Naive thymus-derived CD4-positive, alpha-beta T cell (primary cell): ENCODE measurements around the gene SPATA31A5. TPM values are rescaled to one million over a fixed set of nuclear protein-coding genes. Genes with fewer than 3 reads are reported as not detected.
"Not testable (repeated sequence)": the region's sequence is repeated elsewhere in the genome, so short reads cannot be mapped to it uniquely, and the experiment has no call there.

ENCODE experiments used
- ATAC-seq: fragments of 150-1000 bp; cut with Tn5 transposase; 2 replicates; pipeline ENCODE4 v1.10.0; 2021; ENCODE audit warnings: mild to moderate bottlenecking, moderate library complexity
- CTCF ChIA-PET: fragments of 350-600 bp; sonication (Branson Sonifier 250); formaldehyde crosslinking; loops from one replicate; lab custom pipeline; 2021; ENCODE audit warnings: antibody characterized with exemption; lab: Charles Lee
- POLR2A ChIA-PET: fragments of 350-600 bp; sonication (Branson Sonifier 250); formaldehyde crosslinking; loops from one replicate; lab custom pipeline; 2021; ENCODE audit warnings: antibody characterized with exemption, inconsistent platforms; lab: Charles Lee
- DNase-seq, 9 donors: peaks; one replicate each; pipeline versions ENCODE4 v3.0.0 to v3.0.0-alpha.2; 2020 to 2022; ENCODE audit warnings: mixed read lengths in 1 of 9
- H3K27ac ChIP-seq: one replicate; pipeline ENCODE4 v1.7.0; 2013; ENCODE audit warnings: mild to moderate bottlenecking, low read depth, low read length, moderate library complexity
- H3K27me3 ChIP-seq, 2 donors: one replicate each; pipeline ENCODE4 v1.7.0; 2013; ENCODE audit warnings: low read length in 2 of 2, mild to moderate bottlenecking in 2 of 2, moderate library complexity in 2 of 2; ENCODE audit not compliant: control insufficient read depth in 2 of 2, insufficient read depth in 2 of 2
- H3K36me3 ChIP-seq, 3 experiments: 1 replicate in 2 of 3; 2 replicates in 1 of 3; pipeline ENCODE4 v1.7.0; 2013; ENCODE audit warnings: low read length in 3 of 3, mild to moderate bottlenecking in 3 of 3, moderate library complexity in 1 of 3; ENCODE audit not compliant: insufficient read depth in 3 of 3, control insufficient read depth in 2 of 3
- H3K4me1 ChIP-seq, 2 donors: one replicate each; pipeline ENCODE4 v1.7.0; 2013; ENCODE audit warnings: low read length in 2 of 2, mild to moderate bottlenecking in 2 of 2, moderate library complexity in 1 of 2; ENCODE audit not compliant: control insufficient read depth in 2 of 2, insufficient read depth in 2 of 2
- H3K4me3 ChIP-seq: 2 replicates; pipeline ENCODE4 v1.7.0; 2013; ENCODE audit warnings: mild to moderate bottlenecking, low read length
- H3K9me3 ChIP-seq, 3 experiments: 1 replicate in 2 of 3; 2 replicates in 1 of 3; pipeline ENCODE4 v1.7.0; 2013; ENCODE audit warnings: low read length in 3 of 3; ENCODE audit not compliant: control insufficient read depth in 2 of 3
- H3K27ac Mint-ChIP-seq, 9 donors: one replicate each; pipeline ENCODE4 v1.8.0; 2020 to 2022; ENCODE audit warnings: mixed read lengths in 9 of 9, mild to moderate bottlenecking in 8 of 9, moderate library complexity in 5 of 9, inconsistent platforms in 2 of 9
- H3K27me3 Mint-ChIP-seq, 5 donors: one replicate each; pipeline ENCODE4 v1.8.0; 2021 to 2022; ENCODE audit warnings: mixed read lengths in 5 of 5, mild to moderate bottlenecking in 1 of 5
- H3K36me3 Mint-ChIP-seq, 5 donors: one replicate each; pipeline ENCODE4 v1.8.0; 2020 to 2022; ENCODE audit warnings: mixed read lengths in 5 of 5, mild to moderate bottlenecking in 3 of 5, inconsistent platforms in 1 of 5
- H3K4me1 Mint-ChIP-seq, 7 donors: one replicate each; pipeline ENCODE4 v1.8.0; 2020 to 2022; ENCODE audit warnings: mixed read lengths in 7 of 7, mild to moderate bottlenecking in 3 of 7, inconsistent platforms in 1 of 7
- H3K4me3 Mint-ChIP-seq, 10 donors: one replicate each; pipeline ENCODE4 v1.8.0; 2020 to 2022; ENCODE audit warnings: mild to moderate bottlenecking in 10 of 10, mixed read lengths in 10 of 10, moderate library complexity in 6 of 10, inconsistent platforms in 2 of 10
- H3K9me3 Mint-ChIP-seq, 11 donors: one replicate each; pipeline ENCODE4 v1.8.0; 2020 to 2022; ENCODE audit warnings: mixed read lengths in 11 of 11, mild to moderate bottlenecking in 4 of 11, inconsistent platforms in 1 of 11, moderate library complexity in 1 of 11
- intact Hi-C, 2 donors: fragments of 100-400 bp; cut with micrococcal nuclease; formaldehyde crosslinking; loops; one replicate each; pipeline ENCODE4 v1.15.1; 2023
- polyA plus RNA-seq, 2 donors: library from polyadenylated mRNA; unstranded; fragments of 300-500 nt; fragmentation: Illumina TruSeq; gene quantifications; one replicate each; pipeline ENCODE4 v1.2.3, GENCODE V29; 2021
- total RNA-seq, 6 experiments: library from RNA in 5 of 6; stranded (reverse) in 5 of 6; gene quantifications; 1 replicate in 5 of 6; 2 replicates in 1 of 6; pipeline ENCODE4 v1.2.3 and lab custom pipeline; 2021 to 2026

SPATA31A5 gene
- not detected for total RNA-seq
- polyA plus RNA-seq, result not detected
- total RNA-seq (lab: John Stamatoyannopoulos, UW), result not detected

DNA sequence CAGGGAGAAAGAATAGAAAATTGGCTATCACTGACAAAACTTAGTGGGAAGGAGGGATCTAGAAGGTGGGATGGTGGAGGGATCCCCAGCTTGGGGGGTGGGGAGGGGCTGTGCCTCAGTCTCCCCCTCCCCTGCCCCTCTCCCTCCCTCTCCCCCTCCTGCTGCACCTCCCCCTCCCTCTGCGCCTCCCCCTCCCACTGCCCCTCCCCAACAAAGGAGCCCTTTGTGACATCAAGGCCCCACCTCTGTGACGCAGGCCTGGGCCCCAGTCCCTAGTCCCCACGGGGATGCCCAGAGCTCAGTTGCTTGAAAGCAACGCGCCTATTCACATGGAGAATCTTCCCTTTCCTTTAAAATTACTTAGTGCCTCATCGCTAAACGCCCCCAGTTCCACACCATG, at the start of gene SPATA31A5:
TSS of gene SPATA31A5 (plus strand) at position 301 of the 400 bp plus-strand sequence. CDS start at position 330, 29 bp downstream.
- ATAC-seq, H3K4me1 ChIP-seq, H3K27me3 ChIP-seq, H3K4me1 Mint-ChIP-seq, intact Hi-C loops, H3K27me3 Mint-ChIP-seq, H3K36me3 ChIP-seq, H3K27ac Mint-ChIP-seq, H3K9me3 ChIP-seq, DNase-seq, H3K4me3 Mint-ChIP-seq, H3K4me3 ChIP-seq, H3K36me3 Mint-ChIP-seq, H3K27ac ChIP-seq, CTCF ChIA-PET, POLR2A ChIA-PET, H3K9me3 Mint-ChIP-seq: not testable (repeated sequence)

DNA sequence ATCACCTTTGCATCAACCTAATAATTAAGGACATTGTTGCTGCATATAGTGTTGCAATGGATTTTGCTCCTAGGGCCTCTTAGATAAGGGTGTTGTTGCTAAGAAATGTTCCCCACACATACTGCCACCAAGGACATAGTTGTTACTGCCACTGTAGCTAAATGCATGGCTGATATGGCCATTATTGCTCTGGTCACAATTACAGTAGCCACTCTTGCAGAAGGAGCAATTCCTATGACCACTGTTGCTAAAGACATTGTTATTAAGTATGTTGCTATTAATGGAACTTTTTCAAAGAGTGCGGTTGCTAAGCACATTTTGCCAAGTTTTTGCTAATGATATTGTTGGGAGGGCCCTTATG, 48.8 kb downstream of the SPATA31A5 start:
- ATAC-seq, intact Hi-C loops, H3K9me3 Mint-ChIP-seq, CTCF ChIA-PET, H3K9me3 ChIP-seq, H3K27ac ChIP-seq, DNase-seq, H3K27ac Mint-ChIP-seq, POLR2A ChIA-PET, H3K36me3 ChIP-seq, H3K27me3 ChIP-seq, H3K4me1 Mint-ChIP-seq, H3K4me3 Mint-ChIP-seq, H3K4me3 ChIP-seq, H3K4me1 ChIP-seq, H3K36me3 Mint-ChIP-seq, H3K27me3 Mint-ChIP-seq: not testable (repeated sequence)

DNA sequence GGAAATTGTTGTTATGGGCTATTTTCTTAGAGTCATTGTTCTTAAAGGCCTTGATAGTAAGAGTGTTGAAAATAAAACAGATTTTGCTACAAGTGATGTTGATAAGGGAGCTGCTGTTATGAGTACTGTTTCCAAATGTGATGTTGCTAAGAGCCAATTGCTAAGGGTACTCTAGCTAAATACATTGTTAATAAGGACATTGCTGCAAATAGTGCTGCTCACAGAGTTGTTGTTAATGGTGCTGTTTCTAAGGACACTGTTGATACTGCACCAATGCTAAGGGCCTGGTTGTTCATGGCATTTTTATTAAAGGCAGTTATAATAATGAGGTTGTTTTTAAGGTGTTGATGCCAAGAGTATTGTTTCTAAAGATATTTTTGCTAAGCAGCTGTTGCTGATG, 52.2 kb downstream of the SPATA31A5 start:
- intact Hi-C loops, H3K27me3 Mint-ChIP-seq, H3K9me3 ChIP-seq, POLR2A ChIA-PET, H3K27ac ChIP-seq, H3K36me3 ChIP-seq, H3K36me3 Mint-ChIP-seq, H3K4me1 ChIP-seq, H3K4me3 ChIP-seq, DNase-seq, H3K9me3 Mint-ChIP-seq, ATAC-seq, CTCF ChIA-PET, H3K4me1 Mint-ChIP-seq, H3K27me3 ChIP-seq, H3K27ac Mint-ChIP-seq, H3K4me3 Mint-ChIP-seq: not testable (repeated sequence)
